Hematopoietic multipotent progenitor cell treated with erythropoietin and hydrocortisone succinate and interleukin-3 and kit ligand, for 4 days (in vitro differentiated cells): ENCODE measurements around the gene CFAP251.
"Not testable (repeated sequence)": the region's sequence is repeated elsewhere in the genome, so short reads cannot be mapped to it uniquely, and the experiment has no call there.

Experiments
- DNase-seq: peaks from one replicate; pipeline ENCODE4 v3.0.0-alpha.2; 2015

Gene CFAP251

GRCh38 chr12:121917950-121918678 is at the start of gene CFAP251:
Gene CFAP251 (plus strand): TSS chr12:121918592. CDS start chr12:121921306, 2,714 bp downstream.
- DNase-seq, result peak; percentile 98

- not testable (repeated sequence) for DNase-seq
These were observed 49.2 kb upstream of the CFAP251 start for GRCh38 chr12:121869229-121869628.

GRCh38 chr12:121871467-121871866 is 46.9 kb upstream of the CFAP251 start:
- peak; percentile 98 for DNase-seq

DNA sequence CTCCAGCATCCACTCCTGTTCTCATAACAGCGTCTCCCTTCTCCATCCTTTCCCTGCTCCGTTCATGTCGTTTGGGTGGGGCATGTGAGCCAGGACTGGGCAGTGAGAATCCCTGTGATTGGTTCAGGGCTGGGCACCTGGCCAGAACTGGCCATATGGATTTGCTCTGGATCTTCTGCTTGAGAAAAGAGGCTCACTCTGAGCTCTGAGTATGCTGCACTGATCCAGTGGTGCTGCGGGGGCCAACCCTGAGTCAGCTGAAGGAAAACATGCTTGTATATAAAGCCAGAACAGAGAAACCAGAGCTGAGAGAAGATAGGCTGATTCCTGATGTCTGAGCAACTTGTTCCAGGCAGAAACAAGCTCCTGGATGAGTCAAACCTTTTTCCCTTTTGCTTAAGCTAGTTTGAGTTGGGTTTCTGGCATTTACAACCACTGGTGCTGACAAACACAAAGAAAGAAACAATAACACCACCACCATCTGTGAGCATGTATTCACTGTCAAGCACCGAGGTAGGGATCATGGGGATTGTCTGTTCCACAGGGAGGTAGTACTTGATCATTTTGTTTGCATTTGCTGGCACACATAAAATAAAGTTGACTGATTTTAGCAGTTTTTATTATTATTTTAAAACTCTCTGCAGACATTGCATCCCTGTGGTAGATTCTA is 45.7 kb upstream of the CFAP251 start:
- DNase-seq, result no peak

DNA sequence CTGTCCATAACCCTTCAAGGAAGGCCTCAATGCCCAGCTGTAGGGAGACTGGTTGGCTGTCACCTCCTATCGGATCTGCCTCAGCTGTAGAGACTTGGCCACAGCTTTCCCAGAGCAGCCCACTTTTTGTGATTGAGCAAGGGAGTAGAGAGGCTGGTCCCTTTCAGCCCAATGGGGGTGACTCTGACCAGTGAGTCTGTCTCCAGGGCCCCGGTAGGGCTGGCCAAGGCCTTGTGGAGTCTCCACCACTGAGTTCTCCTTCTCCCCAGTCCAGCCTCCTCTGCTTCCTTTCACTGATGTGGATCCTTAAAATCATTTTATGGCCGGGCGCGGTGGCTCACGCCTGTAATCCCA is 45.2 kb upstream of the CFAP251 start:
- no peak for DNase-seq

DNA sequence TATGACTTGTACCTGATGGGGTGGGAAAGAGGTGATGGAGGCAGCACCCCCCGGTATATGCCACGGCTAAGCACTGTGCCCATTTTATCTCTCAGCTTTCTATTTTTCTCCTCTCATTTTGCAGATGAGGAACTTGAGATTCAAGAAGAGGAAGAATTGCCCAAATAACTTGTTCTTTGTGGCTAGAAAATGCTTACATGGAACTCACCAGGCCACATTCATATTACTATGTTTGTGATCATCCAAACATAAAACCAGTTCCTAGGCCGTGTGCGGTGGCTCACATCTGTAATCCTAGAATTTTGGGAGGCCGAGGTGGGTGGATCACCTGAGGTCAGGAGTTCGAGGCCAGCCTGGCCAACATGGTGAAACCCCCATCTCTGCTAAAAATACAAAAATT is 44.3 kb upstream of the CFAP251 start:
- DNase-seq, result peak; percentile 44

GRCh38 chr12:121875582-121875981 is 42.8 kb upstream of the CFAP251 start:
- no peak for DNase-seq

DNA sequence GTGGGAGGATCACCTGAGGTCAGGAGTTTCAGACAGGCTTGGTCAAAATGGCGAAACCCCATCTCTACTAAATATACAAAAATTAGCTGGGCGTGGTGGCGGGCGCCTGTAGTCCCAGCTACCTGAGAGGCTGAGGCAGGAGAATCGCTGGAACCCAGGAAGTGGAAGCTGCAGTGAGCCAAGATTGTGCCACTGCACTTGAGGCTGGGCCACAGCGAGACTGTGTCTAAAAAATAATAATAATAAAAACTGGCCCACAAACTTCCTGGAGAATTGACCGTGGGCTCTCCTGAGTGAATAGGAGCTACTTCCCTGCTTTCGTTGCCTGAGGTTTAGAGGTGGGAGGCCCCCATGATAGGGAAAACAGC is 42.3 kb upstream of the CFAP251 start:
- DNase-seq, result not testable (repeated sequence)

DNA sequence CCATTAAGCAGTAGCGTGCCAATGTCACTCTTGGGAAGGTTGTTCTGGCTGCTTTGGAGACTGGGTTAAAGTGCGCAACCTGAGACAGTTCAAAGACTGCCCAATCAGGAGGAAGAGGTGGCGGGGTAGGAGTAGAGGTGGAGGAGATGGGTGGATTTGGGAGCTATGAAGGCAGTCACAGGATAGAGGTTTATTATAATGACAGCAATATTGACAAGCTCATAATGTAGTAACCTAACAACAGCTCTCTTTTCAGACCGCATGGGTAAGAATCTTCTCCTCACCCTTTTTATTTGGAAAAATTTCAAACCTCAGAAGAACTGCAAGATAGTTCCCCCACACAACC is 35.1 kb upstream of the CFAP251 start:
- DNase-seq, result no peak

GRCh38 chr12:121885129-121885528 is 33.3 kb upstream of the CFAP251 start:
- not testable (repeated sequence) for DNase-seq

DNA sequence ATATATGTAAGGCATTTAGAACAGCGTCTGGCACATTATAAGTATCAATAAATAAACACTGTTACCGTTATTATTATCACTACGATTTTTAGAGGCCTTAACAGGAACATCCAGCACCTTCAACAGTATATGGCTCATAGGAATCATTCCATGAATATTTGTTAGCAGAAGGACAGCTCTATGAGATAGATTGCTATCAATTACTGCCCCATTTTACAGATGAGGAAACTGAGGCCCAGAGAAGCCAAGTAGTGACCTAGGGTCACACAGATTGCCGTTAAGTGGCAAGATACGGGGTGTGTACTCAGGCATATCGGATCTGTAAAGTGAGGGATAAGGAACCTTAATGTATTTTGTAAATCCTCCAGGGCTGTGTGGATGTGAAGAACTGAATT is 30.3 kb upstream of the CFAP251 start:
- no peak for DNase-seq

DNA sequence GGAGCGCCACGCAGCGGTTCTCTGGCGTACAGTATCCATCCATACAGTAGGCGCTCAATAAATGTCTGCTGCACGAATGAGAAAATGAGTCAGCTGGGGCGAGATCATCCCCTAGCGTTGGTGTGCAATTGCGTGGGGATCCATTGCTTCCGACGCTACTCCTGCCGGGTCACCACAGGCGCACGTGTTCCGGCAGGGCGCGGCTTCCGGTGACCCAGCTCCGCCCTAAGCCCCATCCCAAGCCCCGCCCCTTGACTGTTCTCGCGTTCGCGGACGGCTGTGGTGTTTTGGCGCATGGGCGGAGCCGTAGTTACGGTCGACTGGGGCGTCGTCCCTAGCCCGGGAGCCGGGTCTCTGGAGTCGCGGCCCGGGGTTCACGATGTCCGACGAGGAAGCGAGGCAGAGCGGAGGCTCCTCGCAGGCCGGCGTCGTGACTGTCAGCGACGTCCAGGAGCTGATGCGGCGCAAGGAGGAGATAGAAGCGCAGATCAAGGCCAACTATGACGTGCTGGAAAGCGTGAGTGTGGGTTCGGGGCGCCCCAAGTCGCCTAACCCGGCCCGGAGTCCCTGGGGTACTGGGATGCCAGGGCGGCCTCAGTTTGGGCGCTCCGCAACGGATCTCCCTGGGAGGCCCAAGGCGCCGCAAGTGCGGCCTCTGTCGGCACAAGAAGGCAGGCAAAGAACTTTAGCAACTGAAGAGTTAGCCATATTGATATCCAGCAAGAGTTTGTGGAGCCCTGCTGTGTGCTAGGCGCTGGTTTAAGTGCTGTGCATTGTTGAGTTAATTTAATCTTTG is 29.7 kb upstream of the CFAP251 start, which contains the start of gene PSMD9:
Gene PSMD9 (plus strand): TSS at position 313 of the 796 bp plus-strand sequence. CDS start 67 bp downstream, at position 380.
- peak; percentile 99 for DNase-seq

- no peak for DNase-seq
These were observed 29.1 kb upstream of the CFAP251 start for GRCh38 chr12:121889274-121889624.

DNA sequence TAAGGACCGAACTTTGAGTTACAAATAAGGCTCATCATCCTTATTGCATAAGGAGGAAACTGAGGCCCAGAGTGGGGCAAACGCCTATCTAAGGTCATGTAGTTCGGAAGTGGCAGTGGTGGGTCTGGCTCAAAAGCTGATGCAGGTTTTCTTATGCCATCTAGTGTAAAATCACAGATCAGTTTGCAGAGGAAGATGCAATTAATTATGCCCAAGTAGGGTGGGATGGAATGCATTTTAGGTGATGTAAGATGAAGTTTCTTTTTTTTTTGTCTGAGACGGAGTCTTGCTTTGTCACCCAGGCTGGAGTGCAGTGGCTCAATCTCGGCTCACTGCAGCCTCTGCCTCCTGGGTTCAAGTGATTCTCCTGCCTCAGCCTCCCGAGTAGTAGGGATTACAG is 28.7 kb upstream of the CFAP251 start:
- DNase-seq, result peak; percentile 34

DNA sequence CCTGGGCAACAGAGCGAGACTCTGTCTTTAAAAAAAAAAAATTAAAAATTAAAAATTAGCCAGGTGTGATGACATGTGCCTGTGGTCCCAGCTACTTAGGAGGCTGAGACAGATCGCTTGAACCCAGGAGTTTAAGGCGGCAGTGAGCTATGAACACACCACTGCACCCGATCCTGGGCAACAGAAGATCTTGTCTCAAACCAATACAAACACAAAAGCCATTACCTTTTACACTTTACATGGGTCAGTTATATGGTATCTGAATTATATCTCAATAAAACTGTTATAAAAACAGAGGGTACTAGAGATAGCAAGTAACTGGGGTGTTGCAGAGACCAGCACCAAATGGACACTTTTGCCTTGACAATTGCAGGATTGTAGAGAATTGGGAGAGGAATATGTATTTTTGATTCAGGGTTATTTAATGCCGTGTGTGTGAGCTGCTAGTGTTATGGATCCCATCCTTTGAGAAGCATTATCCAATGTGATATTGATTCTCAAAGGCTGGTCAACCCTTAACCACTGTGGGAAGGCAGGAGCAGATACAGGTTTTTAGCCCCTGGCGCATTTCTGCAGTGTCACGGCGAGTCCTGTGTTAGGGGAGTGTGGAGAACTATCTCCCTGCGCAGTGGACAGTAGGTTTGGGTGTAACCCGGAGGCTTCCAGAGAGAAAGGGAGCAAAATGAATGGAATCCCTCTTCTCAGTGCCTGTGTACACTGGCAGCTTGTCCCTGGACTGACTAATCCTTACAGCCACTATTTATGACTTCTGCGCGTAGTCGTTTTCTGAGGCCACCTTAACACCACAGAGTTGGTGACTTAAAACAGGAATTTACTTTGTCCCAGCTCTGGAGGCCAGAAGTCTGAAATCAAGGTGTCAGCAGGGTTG is 25.5 kb upstream of the CFAP251 start:
- no peak for DNase-seq

DNA sequence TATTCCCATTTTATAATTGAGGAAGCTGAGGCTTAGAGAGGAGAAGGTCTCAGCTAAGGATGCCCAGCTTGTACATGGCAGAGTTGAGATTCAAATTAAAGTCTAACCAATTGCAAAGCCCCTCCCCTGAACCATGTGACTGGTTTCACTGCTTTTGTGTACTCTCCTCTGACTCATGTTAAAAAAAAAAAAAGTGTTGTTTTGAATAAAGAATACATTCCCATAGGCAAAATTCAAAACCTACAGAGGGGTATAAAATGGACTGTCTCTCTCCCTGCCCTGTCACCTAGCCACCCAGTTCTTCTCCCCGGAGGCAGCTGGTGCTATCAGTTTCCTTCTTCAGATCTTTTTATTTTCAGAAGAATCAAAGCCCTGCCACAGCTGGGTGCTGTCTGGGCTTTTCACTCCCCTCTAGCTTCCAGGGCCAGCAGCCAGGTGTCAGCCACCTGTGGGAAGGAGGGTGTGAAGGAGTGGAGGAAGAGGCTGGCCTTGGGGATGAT is 24.4 kb upstream of the CFAP251 start:
- peak; percentile 41 for DNase-seq

- DNase-seq, result peak; percentile 62
These were observed 23.8 kb upstream of the CFAP251 start for GRCh38 chr12:121894633-121895032.

DNA sequence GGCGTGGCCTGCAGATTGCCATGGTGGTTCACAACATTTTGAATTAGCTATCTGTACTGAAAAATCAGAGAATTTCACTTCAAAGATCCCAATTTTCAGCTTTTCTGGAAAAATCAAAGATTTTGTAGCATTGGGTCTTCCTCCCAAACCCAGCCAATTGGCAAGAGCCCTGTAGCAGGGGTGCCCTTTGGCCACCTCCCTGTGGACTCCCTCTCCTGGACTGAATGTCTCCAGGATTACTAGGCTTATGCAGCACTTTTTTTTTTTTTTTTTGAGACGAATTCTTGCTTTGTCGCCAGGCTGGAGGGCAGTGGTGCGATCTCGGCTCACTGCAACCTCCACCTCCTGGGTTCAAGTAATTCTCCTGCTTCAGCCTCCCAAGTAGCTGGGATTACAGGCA is 20.1 kb upstream of the CFAP251 start:
- no peak for DNase-seq

- DNase-seq, result no peak
These were observed 18.8 kb upstream of the CFAP251 start for GRCh38 chr12:121899590-121899989.

DNA sequence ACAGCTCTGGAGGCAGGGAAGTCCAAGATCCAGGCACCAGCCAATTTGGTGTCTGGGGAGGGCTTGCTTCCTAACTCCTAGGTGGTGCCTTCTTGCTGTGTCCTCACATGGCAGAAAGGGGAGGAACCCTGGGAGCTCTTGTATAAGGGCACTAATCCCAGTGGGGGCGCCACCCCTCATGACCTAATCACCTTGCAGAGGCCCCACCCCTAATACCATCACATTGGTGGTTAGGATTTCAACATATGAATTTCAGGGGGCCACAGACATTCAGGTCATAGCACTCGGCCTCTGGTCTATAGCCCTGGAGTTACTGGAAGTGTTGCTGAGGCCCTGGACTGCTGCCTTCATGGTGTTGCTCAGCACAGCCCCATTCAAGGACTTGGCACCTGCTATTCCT is 15.2 kb upstream of the CFAP251 start:
- DNase-seq, result peak; percentile 56

- DNase-seq, result no peak
These were observed 12.6 kb upstream of the CFAP251 start for GRCh38 chr12:121905746-121906145.

DNA sequence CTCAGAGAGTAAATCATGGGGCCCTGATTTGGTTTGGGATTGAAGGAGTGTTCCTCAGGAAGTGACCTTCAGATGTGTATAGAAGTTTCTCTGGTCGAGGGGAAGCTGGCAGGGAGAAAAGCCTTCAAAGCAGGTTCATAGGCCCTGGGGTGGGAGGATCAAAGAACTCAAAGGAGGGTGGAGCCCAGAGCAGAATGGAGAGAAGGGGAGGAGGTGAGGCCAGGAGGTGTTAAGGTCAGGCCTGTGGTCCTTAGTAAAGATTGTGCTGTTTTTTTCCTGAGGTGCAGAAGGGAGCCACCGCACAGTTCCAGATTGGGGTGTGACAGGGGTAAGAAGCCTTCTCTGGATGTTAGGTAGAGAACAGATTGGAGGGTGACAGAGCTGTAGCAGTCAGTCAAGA is 9.7 kb upstream of the CFAP251 start:
- no peak for DNase-seq
